Stomach smooth muscle (tissue), 2 donors: ENCODE results near the gene SVOP.

Source experiments
- H3K27ac ChIP-seq: one replicate; pipeline ENCODE4 v1.7.0; 2013; ENCODE audit warnings: mild to moderate bottlenecking, low read length, inconsistent platforms
- H3K27me3 ChIP-seq, 2 donors: one replicate each; pipeline ENCODE4 v1.7.0; 2013; ENCODE audit warnings: low read length in 2 of 2; ENCODE audit not compliant: insufficient read depth in 2 of 2, control insufficient read depth in 1 of 2
- H3K36me3 ChIP-seq, 2 donors: one replicate each; pipeline ENCODE4 v1.7.0; 2013; ENCODE audit warnings: low read length in 2 of 2; ENCODE audit not compliant: control insufficient read depth in 2 of 2, insufficient read depth in 2 of 2
- H3K4me1 ChIP-seq: one replicate; pipeline ENCODE4 v1.7.0; 2013; ENCODE audit warnings: low read length; ENCODE audit not compliant: control insufficient read depth, insufficient read depth
- H3K4me3 ChIP-seq, 2 donors: one replicate each; pipeline ENCODE4 v1.7.0; 2013; ENCODE audit warnings: low read length in 2 of 2
- H3K9ac ChIP-seq, 2 donors: one replicate each; pipeline ENCODE4 v1.7.0; 2013; ENCODE audit warnings: low read length in 2 of 2, mild to moderate bottlenecking in 1 of 2
- H3K9me3 ChIP-seq, 2 donors: one replicate each; pipeline ENCODE4 v1.7.0; 2013; ENCODE audit warnings: low read length in 2 of 2; ENCODE audit not compliant: control insufficient read depth in 2 of 2
- donor health status: healthy.
- donor health status: Pancreatic carcinoma.

The SVOP gene

DNA sequence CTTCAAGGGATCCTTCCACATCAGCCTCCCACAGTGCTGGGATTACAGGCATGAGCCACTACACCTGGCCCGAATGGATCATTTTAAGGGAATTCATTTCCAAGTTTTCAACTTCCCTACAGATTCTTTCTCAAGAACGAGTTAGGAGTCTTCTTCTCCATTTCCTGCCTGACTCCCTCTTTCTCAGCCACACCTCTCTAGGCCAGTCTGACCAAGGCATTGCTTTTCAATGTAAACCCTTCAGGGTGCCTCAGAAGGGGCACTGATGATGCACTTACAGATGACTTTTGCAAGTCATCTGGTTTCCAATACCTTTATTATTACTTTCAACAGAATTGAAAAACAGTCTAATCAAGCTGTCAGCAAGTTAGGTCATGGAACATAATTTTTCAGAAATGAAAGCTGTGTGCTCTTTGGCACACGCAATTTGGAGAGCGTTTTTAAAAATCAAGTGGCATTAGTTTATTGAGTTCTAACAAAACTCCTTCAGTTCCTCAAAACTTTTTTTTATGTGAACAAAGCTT is 47.2 kb downstream of the SVOP start:
- Histone ChIP-seq H3K4me3 (no peak overlapping the region), H3K4me1 (no peaks in the 10 kb centered on the region), H3K9ac (no peak overlapping the region), H3K36me3 (no peaks in the 10 kb centered on the region), H3K27ac (no peak overlapping the region), H3K9me3 (no peaks in the 10 kb centered on the region), H3K27me3 (peaks cover 0 to 11% of the 10 kb centered on the region in 2 donors)

DNA sequence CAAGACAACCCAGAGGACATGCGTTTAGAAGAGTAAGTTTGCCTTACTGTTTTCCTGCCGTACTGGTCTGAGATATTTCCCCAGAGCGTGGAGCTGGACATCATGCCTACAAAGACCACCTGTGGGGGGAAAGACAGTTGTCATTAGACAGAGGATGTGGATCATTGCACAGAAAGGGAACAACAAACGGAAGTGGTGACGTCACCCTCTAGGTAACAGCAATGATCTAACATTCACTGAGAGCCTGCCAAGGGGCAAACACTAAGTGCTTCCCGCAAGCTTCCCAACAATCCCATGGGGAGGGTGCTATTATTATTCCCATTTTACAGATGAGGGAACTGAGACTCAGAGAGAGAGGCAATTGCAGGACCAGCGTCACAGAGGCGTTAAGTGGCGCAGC is 48.5 kb downstream of the SVOP start:
- H3K27ac ChIP-seq: no peak overlapping the region
- H3K4me3 ChIP-seq: no peak overlapping the region
- no peaks in the 10 kb centered on the region for H3K9me3 ChIP-seq
- no peaks in the 10 kb centered on the region for H3K4me1 ChIP-seq
- H3K36me3 ChIP-seq: no peaks in the 10 kb centered on the region
- H3K9ac ChIP-seq: no peak overlapping the region
- H3K27me3 ChIP-seq: peaks cover 0 to 6% of the 10 kb centered on the region in 2 donors

DNA sequence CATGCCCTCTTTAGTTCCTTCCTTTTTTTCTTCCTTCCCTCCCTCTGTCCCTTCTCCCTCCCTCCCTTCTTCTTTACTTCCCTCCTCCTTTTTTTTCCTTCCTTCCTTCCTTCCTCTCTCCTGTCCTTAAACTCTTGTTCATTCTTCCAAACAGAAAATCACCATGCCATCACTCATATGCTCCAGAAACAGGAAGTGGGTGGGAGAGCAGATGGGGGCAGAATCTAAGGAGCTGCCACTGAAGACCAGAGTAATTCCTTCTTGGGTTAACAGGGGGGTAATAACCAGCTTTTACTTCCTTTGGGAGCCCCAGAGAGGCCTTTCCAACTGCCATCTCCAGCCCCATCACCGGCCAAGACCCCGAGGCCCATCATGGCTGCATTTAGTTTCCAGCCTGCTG is 51.2 kb downstream of the SVOP start:
- H3K4me1 ChIP-seq: no peaks in the 10 kb centered on the region
- H3K36me3 ChIP-seq: no peaks in the 10 kb centered on the region

DNA sequence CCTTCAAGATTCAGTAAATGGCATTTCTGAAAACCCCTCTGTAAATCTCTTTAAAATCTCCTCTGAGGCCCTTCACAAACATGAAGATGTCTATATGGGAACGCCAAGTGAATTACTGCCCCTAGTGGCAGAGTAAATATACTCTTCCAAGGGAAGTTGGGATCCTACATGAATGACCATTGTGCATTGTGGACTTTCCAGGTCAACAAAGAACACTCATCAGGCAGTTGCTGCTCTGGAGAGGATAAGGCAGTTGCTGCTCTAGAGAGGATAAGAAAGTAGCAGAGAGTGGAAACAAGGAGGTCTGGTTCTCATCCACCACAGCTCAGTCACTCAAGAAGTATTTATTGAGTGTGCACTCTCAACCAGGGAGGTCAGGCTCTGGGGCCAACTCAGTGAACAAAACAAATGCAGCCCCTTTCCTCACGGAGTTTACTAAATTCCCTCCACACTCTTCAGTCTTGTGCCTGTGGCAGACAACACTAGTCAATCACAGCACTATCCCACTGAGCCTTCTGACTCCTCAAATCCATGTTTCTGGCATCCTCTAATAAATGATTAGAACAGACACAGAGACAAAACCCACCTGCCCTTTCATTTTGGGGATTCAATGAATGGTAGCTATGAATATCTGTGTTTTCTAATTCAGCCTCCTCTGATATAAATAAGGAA is 52.9 kb downstream of the SVOP start:
- peaks cover 0 to 4% of the 10 kb centered on the region in 2 donors for H3K27me3 ChIP-seq
- H3K36me3 ChIP-seq: no peaks in the 10 kb centered on the region
- no peaks in the 10 kb centered on the region for H3K9me3 ChIP-seq
- no peaks in the 10 kb centered on the region for H3K4me1 ChIP-seq
- no peak overlapping the region for H3K4me3 ChIP-seq
- H3K9ac ChIP-seq: no peak overlapping the region
- H3K27ac ChIP-seq: no peak overlapping the region

More for the DNA sequence above, 51.2 kb downstream of the SVOP start:
- no peak overlapping the region for H3K9ac ChIP-seq
- H3K27me3 ChIP-seq: peaks cover 0 to 4% of the 10 kb centered on the region in 2 donors
- H3K27ac ChIP-seq: no peak overlapping the region
- no peak overlapping the region for H3K4me3 ChIP-seq
- no peaks in the 10 kb centered on the region for H3K9me3 ChIP-seq

DNA sequence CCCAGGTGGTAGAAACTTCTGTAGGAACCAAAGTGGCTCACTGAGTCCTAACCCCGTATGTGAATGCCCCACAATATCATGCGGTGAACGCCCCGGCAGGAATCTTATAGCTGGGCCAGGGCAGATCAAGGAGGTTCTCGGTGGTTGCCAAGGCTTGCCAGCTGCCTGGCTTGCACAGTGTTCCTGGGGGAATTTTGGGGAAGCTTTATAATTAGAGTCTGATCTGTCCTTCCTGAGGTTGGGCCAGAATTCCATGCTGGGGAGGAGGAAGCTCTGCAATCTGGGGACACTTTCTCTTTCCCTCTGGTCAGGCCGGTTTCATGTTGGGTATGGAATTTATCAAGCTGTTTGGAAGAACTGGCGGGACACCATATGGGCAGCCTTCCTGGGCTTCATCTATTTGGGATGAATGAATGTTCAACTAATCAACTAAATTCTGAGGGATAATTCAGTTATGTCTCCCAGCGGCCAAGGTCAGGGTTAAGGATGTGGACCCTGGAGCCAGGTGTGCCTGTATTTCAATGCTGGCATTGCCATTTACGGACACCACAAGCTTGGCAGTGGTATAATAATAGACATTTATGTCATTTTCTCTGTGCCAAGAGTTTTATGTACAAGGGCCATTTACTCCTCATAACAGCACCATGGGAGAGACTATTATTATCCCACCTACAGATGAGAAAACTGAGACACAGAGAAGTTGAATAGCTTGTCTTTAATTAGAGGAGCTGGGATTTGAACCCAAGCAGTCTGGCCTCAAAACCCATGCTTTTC is 54.3 kb downstream of the SVOP start:
- Histone ChIP-seq H3K27ac (no peak overlapping the region), H3K4me3 (no peak overlapping the region)

DNA sequence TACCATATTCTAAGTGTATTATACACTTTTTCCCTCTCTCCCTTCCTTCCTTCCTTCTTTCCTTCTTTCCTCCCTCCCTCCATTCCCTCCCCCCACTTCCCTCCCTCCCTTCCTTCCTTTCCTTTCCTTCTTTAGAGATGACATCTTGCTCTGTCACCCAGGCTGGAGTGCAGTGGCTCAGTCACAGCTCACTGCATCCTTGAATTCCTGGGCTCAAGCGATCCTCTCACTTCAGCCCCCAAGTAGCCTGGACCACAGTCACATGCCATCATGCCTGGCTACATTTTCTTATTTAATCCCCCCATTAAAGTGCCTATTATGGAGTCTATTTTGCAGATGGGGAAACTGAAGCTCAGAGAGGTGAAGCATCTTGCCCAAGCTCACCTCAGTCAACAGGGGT is 55.0 kb downstream of the SVOP start:
- Histone ChIP-seq H3K27me3 (peaks cover 0 to 2% of the 10 kb centered on the region in 2 donors), H3K36me3 (no peaks in the 10 kb centered on the region), H3K9ac (no peak overlapping the region), H3K4me3 (no peak overlapping the region), H3K4me1 (no peaks in the 10 kb centered on the region), H3K27ac (no peak overlapping the region), H3K9me3 (no peaks in the 10 kb centered on the region)

More for the DNA sequence above, 54.3 kb downstream of the SVOP start:
- Histone ChIP-seq H3K27me3 (no peaks in the 10 kb centered on the region), H3K36me3 (no peaks in the 10 kb centered on the region), H3K9ac (no peak overlapping the region), H3K4me1 (no peaks in the 10 kb centered on the region), H3K9me3 (no peaks in the 10 kb centered on the region)

DNA sequence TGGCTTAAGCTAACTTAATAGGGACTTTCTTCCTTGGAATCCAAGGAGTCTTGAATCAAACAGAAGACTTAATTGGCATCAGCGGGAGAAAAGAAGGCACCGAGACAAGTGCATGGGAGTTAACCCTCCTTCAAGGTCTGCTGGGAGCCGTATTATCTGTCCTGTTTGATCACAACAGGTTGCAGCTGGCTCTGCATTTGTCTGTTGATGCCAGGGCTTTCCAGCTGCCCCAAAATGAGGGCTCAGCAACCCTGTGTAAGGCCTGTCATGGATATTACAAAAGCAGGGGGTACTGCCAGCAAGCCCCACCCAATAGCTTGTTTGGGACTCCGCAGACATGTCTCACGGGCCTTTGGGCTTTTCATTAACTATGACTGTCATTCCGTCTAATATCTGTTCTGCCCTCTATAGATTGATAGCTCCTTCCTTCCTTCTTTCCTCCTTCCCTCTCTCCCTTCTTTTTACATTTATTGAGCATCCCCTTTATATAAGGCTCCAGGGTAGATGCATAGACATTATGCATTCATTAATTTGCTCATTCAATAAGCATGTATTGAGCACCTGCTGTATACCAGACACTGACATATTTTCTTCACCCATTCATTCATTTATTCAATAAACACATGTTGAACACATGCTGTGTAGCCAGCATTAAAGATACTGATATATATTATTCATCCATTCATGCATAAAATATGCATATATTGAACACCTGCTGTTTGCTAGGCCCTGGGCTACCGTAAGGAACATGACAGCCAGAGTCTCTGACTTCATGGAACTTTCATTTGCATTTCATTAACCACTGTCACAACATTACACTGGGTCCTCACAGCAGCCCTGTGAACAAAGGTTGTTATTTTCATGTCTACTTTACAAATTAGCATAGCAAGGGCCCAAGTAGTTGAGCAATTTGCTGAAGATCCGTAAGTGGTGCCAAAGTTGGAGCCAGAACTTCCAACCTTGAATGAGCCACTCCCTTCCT is 56.2 kb downstream of the SVOP start:
- Histone ChIP-seq H3K9me3 (no peaks in the 10 kb centered on the region), H3K4me3 (no peak overlapping the region), H3K27ac (no peak overlapping the region), H3K9ac (no peak overlapping the region), H3K27me3 (peaks cover 0 to 5% of the 10 kb centered on the region in 2 donors), H3K4me1 (no peaks in the 10 kb centered on the region), H3K36me3 (no peaks in the 10 kb centered on the region)

DNA sequence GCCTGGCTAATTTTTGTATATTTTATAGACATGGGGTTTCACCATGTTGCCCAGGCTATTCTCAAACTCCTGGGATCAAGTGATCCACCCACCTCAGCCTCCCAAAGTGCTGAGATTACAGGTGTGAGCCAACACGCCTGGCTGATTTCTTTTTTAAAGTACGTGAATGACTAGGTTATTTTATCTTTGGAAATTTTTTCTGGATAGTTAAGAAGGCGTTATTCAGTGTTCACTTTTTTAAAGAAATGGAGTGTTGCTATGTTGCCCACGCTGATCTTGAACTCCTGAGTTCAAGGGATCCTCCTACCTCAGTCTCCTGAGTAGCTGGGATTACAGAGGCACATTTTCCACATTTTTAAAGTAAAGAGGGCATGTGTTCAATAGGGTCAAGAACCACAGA is 58.6 kb downstream of the SVOP start:
- Histone ChIP-seq H3K27me3 (peaks cover 3 to 5% of the 10 kb centered on the region in 2 donors), H3K9ac (no peak overlapping the region), H3K9me3 (no peaks in the 10 kb centered on the region), H3K27ac (no peak overlapping the region), H3K36me3 (no peaks in the 10 kb centered on the region), H3K4me1 (no peaks in the 10 kb centered on the region), H3K4me3 (no peak overlapping the region)

DNA sequence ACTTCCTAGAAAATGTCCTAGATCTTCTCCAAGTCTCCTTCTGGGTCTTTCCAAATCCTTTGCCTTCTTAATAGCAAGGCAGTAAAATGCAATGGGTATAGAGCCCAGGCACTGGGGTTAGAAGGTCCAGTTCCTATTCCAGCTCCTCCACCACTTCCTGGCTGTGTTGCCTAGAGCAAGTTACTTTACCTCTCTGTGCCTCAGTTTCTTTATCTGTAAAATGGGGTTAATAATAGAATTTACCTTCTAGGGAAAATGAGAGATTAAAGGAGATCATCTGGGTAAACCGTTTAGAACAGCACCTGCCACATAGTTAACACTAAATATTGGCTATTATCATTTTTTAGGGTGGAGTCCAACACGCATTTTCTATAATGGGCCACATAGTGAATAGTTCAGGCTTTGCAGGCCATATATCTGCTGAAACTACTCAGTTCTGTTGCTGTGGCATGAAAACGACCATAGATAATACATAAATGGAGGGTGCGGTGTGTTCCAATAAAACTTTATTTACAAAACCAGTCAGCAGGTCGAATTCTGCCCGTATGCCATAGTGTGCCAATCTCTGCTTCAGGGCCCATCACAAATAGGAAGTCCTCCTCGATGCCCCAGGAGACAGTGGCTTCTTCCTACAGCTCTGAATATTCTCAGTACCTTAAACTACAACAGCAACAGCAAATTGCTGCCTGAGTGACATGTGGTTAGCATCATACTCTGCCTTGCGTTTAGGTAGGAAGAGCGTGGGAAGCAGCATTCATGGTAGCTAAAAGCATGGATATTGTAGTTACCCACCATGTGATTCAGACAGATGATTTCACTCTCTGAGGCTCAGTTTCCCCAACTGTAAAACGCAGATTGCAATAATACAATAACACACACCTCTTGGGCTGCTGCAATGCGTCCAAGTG is 60.9 kb downstream of the SVOP start:
- Histone ChIP-seq H3K27ac (no peak overlapping the region), H3K9ac (no peak overlapping the region), H3K27me3 (peaks cover 3 to 8% of the 10 kb centered on the region in 2 donors), H3K4me3 (no peak overlapping the region), H3K36me3 (no peaks in the 10 kb centered on the region), H3K4me1 (no peaks in the 10 kb centered on the region), H3K9me3 (no peaks in the 10 kb centered on the region)
